HepG2 (cell line): ENCODE measurements around the gene RAB3B. TPM values are rescaled to one million over a fixed set of nuclear protein-coding genes. Genes with fewer than 3 reads are reported as not detected.

Experiments
- DMAP1 ChIP-seq: IDR thresholded peaks from 2 replicates; pipeline ENCODE4 v1.6.1; 2016
- ETV5 ChIP-seq: IDR thresholded peaks from 2 replicates; pipeline ENCODE4 v1.6.1; 2018; ENCODE audit warnings: missing biosample characterization, missing genetic modification reagents, inconsistent platforms, borderline replicate concordance
- FOSL1 ChIP-seq: sonication (generic); formaldehyde crosslinking; IDR thresholded peaks from 2 replicates; pipeline ENCODE4 v1.9.0; 2021; ENCODE audit warnings: missing genetic modification reagents, borderline replicate concordance
- GLMP ChIP-seq: sonication (generic); formaldehyde crosslinking; IDR thresholded peaks from 2 replicates; pipeline ENCODE4 v1.9.0; 2021; ENCODE audit warnings: missing genetic modification reagents, mild to moderate bottlenecking, borderline replicate concordance
- HNF4A ChIP-seq: sonication (generic); formaldehyde crosslinking; IDR thresholded peaks from 2 replicates; pipeline ENCODE4 v1.4.0; 2020; ENCODE audit warnings: missing genetic modification reagents
- JUNB ChIP-seq: sonication (generic); formaldehyde crosslinking; IDR thresholded peaks from 2 replicates; pipeline ENCODE4 v1.8.0; 2022; ENCODE audit warnings: missing genetic modification reagents, mild to moderate bottlenecking, borderline replicate concordance
- MED1 ChIP-seq: sonication (generic); formaldehyde crosslinking; IDR thresholded peaks from 2 replicates; pipeline ENCODE4 v1.4.0; 2020; ENCODE audit warnings: missing genetic modification reagents
- MEF2D ChIP-seq: sonication (generic); formaldehyde crosslinking; IDR thresholded peaks from 2 replicates; pipeline ENCODE4 v1.5.1; 2020; ENCODE audit warnings: mild to moderate bottlenecking, missing genetic modification reagents
- MEIS2 ChIP-seq: sonication (generic); formaldehyde crosslinking; IDR thresholded peaks from 2 replicates; pipeline ENCODE4 v1.9.0; 2021; ENCODE audit warnings: mild to moderate bottlenecking, missing genetic modification reagents
- PHF5A ChIP-seq: IDR thresholded peaks from one replicate; pipeline ENCODE4 v1.6.1; 2018; ENCODE audit warnings: low read depth, missing genetic modification reagents; ENCODE audit not compliant: unreplicated experiment
- PRMT3 ChIP-seq: sonication (generic); formaldehyde crosslinking; IDR thresholded peaks from 2 replicates; pipeline ENCODE4 v1.8.1; 2022; ENCODE audit warnings: low read depth, mild to moderate bottlenecking, moderate library complexity, missing genetic modification reagents, borderline replicate concordance
- SAFB2 ChIP-seq: sonication (generic); formaldehyde crosslinking; IDR thresholded peaks from 2 replicates; pipeline ENCODE4 v1.5.1; 2020; ENCODE audit warnings: missing genetic modification reagents, low read depth, mild to moderate bottlenecking, borderline replicate concordance
- THAP8 ChIP-seq: sonication (generic); formaldehyde crosslinking; IDR thresholded peaks from 2 replicates; pipeline ENCODE4 v1.5.1; 2020; ENCODE audit warnings: missing genetic modification reagents, mild to moderate bottlenecking, borderline replicate concordance
- ZFP62 ChIP-seq: sonication (generic); formaldehyde crosslinking; IDR thresholded peaks from 2 replicates; pipeline ENCODE4 v1.4.0; 2020; ENCODE audit warnings: missing genetic modification reagents
- ZNF205 ChIP-seq: IDR thresholded peaks from 2 replicates; pipeline ENCODE4 v1.6.1; 2018; ENCODE audit warnings: missing biosample characterization, missing genetic modification reagents
- ZNF484 ChIP-seq: sonication (generic); formaldehyde crosslinking; IDR thresholded peaks from 2 replicates; pipeline ENCODE4 v1.5.1; 2020; ENCODE audit warnings: mild to moderate bottlenecking, low read depth, missing genetic modification reagents, borderline replicate concordance
- ZNF619 ChIP-seq: sonication (generic); formaldehyde crosslinking; IDR thresholded peaks from 2 replicates; pipeline ENCODE4 v1.4.0; 2020; ENCODE audit warnings: mild to moderate bottlenecking, missing genetic modification reagents
- polyA plus RNA-seq, 8 experiments: library from polyadenylated mRNA; depleted of rRNA in 3 of 8; stranded (reverse) in 7 of 8; unstranded in 1 of 8; fragments of >200 nt; fragmentation: Illumina TruSeq in 4 of 8; extraction: Trizol in 4 of 8; gene quantifications; 2 replicates each; pipeline versions ENCODE4 v1.2.1 to v1.2.3, GENCODE V29; 2011 to 2016; ENCODE audit warnings: low read depth in 4 of 8, missing spikeins in 1 of 8, mixed read lengths in 1 of 8; ENCODE audit not compliant: insufficient read depth in 1 of 8
- total RNA-seq, 5 experiments: library from RNA; depleted of rRNA; stranded (reverse); fragments of >200 nt; fragmentation: Illumina TruSeq; extraction: Trizol; gene quantifications; 2 replicates each; pipeline ENCODE4 v1.2.3, GENCODE V29; 2016; ENCODE audit warnings: low read depth in 1 of 5
- TF ChIP-seq, protein P1 (sequence below): sonication (generic); formaldehyde crosslinking; IDR thresholded peaks from 2 replicates; pipeline ENCODE4 v1.4.0; 2020; ENCODE audit warnings: missing genetic modification reagents, borderline replicate concordance
- TF ChIP-seq, protein P2 (sequence below): sonication (generic); formaldehyde crosslinking; IDR thresholded peaks from 2 replicates; pipeline ENCODE4 v1.4.0; 2020; ENCODE audit warnings: missing genetic modification reagents
- TF ChIP-seq, protein P3 (sequence below): sonication (generic); formaldehyde crosslinking; IDR thresholded peaks from 2 replicates; pipeline ENCODE4 v1.8.1; 2023; ENCODE audit warnings: mild to moderate bottlenecking, inconsistent platforms, moderate library complexity, missing genetic modification reagents, borderline replicate concordance

The RAB3B gene
- total and polyA plus RNA-seq, 2 of the 13 experiments (the other 11 are each of a cell fraction or from before 2014, with no cell fraction given): 1.0 to 1.2 TPM

- TF ChIP-seq PRMT3 (CRISPR knock-in tag) (no peak), DMAP1 (CRISPR knock-in tag) (no peak), ZNF205 (0 out of 2 replicates have a peak, but pooled peaks have one; percentile 64), JUNB (CRISPR knock-in tag) (peak; percentile 90; the same call in 1 of the 2 replicates), ZNF484 (CRISPR knock-in tag) (no peak), MEF2D (peak; percentile 82; the same call in 1 of the 2 replicates), FOSL1 (peak; percentile 86), MEIS2 (CRISPR knock-in tag) (no peak), ZNF619 (CRISPR knock-in tag) (no peak), MED1 (CRISPR knock-in tag) (peak; percentile 41; the same call in 1 of the 2 replicates), HNF4A (peak; percentile 27; the same call in 1 of the 2 replicates), GLMP (no peak), ETV5 (CRISPR knock-in tag) (peak; percentile 68; the same call in 1 of the 2 replicates), SAFB2 (no peak), THAP8 (no peak), ZFP62 (CRISPR knock-in tag) (no peak), PHF5A (CRISPR knock-in tag) (no peak)
- TF ChIP-seq, protein P1, sequence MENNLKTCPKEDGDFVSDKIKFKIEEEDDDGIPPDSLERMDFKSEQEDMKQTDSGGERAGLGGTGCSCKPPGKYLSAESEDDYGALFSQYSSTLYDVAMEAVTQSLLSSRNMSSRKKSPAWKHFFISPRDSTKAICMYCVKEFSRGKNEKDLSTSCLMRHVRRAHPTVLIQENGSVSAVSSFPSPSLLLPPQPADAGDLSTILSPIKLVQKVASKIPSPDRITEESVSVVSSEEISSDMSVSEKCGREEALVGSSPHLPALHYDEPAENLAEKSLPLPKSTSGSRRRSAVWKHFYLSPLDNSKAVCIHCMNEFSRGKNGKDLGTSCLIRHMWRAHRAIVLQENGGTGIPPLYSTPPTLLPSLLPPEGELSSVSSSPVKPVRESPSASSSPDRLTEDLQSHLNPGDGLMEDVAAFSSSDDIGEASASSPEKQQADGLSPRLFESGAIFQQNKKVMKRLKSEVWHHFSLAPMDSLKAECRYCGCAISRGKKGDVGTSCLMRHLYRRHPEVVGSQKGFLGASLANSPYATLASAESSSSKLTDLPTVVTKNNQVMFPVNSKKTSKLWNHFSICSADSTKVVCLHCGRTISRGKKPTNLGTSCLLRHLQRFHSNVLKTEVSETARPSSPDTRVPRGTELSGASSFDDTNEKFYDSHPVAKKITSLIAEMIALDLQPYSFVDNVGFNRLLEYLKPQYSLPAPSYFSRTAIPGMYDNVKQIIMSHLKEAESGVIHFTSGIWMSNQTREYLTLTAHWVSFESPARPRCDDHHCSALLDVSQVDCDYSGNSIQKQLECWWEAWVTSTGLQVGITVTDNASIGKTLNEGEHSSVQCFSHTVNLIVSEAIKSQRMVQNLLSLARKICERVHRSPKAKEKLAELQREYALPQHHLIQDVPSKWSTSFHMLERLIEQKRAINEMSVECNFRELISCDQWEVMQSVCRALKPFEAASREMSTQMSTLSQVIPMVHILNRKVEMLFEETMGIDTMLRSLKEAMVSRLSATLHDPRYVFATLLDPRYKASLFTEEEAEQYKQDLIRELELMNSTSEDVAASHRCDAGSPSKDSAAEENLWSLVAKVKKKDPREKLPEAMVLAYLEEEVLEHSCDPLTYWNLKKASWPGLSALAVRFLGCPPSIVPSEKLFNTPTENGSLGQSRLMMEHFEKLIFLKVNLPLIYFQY (CRISPR knock-in tag): peak; percentile 56; the same call in 1 of the 2 replicates
- TF ChIP-seq, protein P2, sequence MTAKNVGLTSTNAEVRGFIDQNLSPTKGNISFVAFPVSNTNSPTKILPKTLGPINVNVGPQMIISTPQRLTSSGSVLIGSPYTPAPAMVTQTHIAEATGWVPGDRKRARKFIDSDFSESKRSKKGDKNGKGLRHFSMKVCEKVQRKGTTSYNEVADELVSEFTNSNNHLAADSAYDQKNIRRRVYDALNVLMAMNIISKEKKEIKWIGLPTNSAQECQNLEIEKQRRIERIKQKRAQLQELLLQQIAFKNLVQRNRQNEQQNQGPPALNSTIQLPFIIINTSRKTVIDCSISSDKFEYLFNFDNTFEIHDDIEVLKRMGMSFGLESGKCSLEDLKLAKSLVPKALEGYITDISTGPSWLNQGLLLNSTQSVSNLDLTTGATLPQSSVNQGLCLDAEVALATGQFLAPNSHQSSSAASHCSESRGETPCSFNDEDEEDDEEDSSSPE (CRISPR knock-in tag): no peak
- TF ChIP-seq, protein P3, sequence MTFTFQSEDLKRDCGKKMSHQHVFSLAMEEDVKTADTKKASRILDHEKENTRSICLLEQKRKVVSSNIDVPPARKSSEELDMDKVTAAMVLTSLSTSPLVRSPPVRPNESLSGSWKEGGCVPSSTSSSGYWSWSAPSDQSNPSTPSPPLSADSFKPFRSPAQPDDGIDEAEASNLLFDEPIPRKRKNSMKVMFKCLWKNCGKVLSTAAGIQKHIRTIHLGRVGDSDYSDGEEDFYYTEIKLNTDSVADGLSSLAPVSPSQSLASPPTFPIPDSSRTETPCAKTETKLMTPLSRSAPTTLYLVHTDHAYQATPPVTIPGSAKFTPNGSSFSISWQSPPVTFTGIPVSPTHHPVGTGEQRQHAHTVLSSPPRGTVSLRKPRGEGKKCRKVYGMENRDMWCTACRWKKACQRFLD (CRISPR knock-in tag): no peak
Measured at GRCh38 chr1:51976846-51977602, 13.5 kb downstream of the RAB3B start (continued).
